Gastroesophageal sphincter (tissue), 3 donors: ENCODE data around the gene NHEJ1.

Experiments
- CTCF ChIP-seq, 4 experiments: fragments of 200-600 bp in 2 of 4; fragments of 450-650 bp in 2 of 4; sonication (generic) in 1 of 4; IDR thresholded peaks; one replicate each; pipeline ENCODE4 v1.5.1; 2017 to 2019; ENCODE audit warnings: antibody characterized with exemption in 4 of 4, mild to moderate bottlenecking in 2 of 4, moderate library complexity in 2 of 4
- EP300 ChIP-seq: sonication (generic); formaldehyde crosslinking; IDR thresholded peaks from one replicate; pipeline ENCODE4 v1.6.1; 2017; ENCODE audit warnings: antibody characterized with exemption, mild to moderate bottlenecking
- POLR2A ChIP-seq, 2 donors: fragments of 450-650 bp; IDR thresholded peaks; one replicate each; pipeline ENCODE4 v1.6.1; 2017; ENCODE audit warnings: antibody characterized with exemption in 2 of 2, mild to moderate bottlenecking in 2 of 2, moderate library complexity in 1 of 2

GRCh38 chr2:219030177-219030940 lies 130.3 kb downstream of the NHEJ1 start:
- TF ChIP-seq CTCF (IDR thresholded peaks at IDR 0.05) (no peak), POLR2A (IDR thresholded peaks at IDR 0.05) (no peak), EP300 (no peak)
